Astrocyte of the spinal cord (primary cell): Measurements from ENCODE around the gene RABGAP1L.
A peak's percentile ranks its signal among the peaks of the same experiment; 100 is the strongest.

Source experiments
- DNase-seq: peaks from one replicate; pipeline ENCODE4 v3.0.0; 2011; ENCODE audit warnings: low read depth, low spot score
- H3K4me3 ChIP-seq: 2 replicates; pipeline ENCODE4 v1.5.1; 2011; ENCODE audit warnings: low read depth, mild to moderate bottlenecking, low read length, moderate library complexity
- CTCF ChIP-seq: IDR thresholded peaks from 2 replicates; pipeline ENCODE4 v1.5.1; 2012; ENCODE audit warnings: low read depth, mild to moderate bottlenecking, low read length, inconsistent platforms
- in situ Hi-C: cut with HindIII; loops from 2 replicates; pipeline ENCODE4 v1.10.0; 2017; ENCODE audit warnings: low sequenced_read_pairs

The RABGAP1L gene

DNA sequence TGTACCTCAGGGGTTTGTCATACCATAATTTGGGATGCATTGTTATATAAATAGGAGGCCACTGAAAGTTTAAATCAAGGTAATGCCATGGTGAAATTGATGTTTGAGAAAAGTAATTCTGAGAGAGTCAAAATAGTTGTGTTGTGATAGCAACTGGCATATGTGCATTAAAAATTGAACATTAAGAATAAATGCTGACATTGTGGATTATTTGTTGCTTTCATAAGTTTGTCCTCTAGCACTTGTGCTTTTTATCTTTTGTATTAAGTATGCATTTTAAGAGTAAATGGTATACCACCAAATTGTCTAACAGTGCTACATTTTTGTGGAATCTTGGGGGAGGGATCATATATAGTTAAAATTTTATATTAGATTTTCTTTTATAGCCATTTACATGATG, 564.5 kb downstream of the RABGAP1L start:
- no peak overlapping the region for H3K4me3 ChIP-seq
- in situ Hi-C loops = no loop called here
- DNase-seq = no peak
- TF ChIP-seq CTCF = no peak

- TF ChIP-seq CTCF = no peak
- in situ Hi-C loops = no loop called here
- H3K4me3 ChIP-seq = no peak overlapping the region
- DNase-seq = no peak
Measured at GRCh38 chr1:174724219-174724618, 564.9 kb downstream of the RABGAP1L start.

DNA sequence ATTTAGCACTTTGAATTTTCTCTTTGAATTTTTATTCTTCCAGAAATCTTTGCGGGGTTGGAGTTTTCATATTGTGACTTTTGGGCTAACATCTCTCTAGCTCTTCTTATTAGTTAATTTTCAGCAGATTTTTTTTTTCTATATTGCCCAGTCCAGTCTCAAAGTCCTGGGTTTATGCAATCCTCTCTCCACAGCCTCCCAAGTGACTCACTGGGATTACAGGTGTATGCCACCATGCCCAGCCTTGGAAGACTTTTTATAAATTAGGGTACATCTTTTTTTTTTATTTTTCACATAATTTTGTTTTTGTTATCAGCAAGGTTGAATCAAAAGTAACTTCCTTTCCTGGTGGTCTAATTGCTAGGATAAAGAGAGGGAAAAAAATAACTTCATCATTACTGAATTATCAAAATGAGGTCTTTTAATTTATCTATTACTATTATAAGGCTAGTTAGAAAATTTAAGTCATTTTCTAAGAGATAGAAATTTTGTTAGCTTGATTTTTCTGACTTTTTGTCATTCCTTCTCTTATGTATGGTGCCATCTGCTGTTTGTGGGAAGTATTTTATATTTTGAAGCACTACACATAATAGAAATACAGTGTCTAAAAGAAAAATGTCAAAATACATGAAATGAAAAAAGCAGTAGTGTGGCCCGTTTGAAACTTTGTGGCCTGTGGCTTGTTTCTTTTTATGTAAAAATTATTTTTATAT, 567.0 kb downstream of the RABGAP1L start:
- DNase-seq = peak; percentile 58
- TF ChIP-seq CTCF = peak; percentile 44
- no peak overlapping the region for H3K4me3 ChIP-seq
- in situ Hi-C loops = loop anchor here (25.0 kb wide), 1 partner anchor 464 kb away; no protein-coding TSS in a partner anchor

GRCh38 chr1:174726880-174727585, 567.7 kb downstream of the RABGAP1L start:
- no peak for TF ChIP-seq CTCF
- in situ Hi-C loops = loop anchor here (25.0 kb wide), 1 partner anchor 465 kb away; no protein-coding TSS in a partner anchor
- DNase-seq = no peak
- no peak overlapping the region for H3K4me3 ChIP-seq

DNA sequence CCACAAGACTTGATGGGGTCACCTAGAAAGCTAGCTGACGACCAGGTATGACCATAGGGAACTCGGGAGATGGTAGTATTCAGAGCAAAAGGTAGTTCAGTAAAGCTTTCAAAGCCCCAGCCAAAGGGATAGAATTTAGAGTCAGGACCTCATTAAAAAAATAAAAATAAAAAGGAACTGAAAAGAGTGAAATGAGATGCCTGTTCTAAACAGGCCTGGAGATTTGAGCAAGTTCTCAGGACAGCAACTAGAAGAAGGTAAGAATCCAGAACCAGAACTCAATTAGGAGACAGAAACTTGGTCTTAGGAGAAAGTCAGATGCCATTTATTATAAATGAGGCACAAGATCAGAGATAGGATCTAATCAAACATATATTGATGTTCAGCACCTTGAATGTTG, 575.0 kb downstream of the RABGAP1L start:
- no peak for DNase-seq
- no peak for TF ChIP-seq CTCF
- no peak overlapping the region for H3K4me3 ChIP-seq
- in situ Hi-C loops = loop anchor here (25.0 kb wide), 1 partner anchor 472 kb away; no protein-coding TSS in a partner anchor

DNA sequence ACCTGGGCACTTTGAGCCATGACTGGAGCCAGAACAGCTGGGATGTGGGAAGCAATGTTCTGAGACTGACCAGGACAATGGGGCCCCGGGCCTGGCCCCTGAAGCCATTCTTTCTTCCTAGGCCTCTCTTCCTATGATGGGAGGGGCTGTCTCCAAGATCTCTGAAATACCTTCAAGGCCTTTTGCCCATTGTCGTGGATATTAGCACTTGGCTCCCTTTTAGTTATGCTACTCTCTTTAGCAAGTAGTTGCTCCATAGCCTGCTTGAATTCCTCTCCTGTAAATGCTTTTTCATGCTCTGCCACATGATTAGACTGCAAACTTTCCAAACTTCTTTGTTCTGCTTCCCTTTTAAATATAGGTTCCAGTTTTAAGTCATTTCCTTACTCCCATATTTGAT, 577.5 kb downstream of the RABGAP1L start:
- no peak for DNase-seq
- TF ChIP-seq CTCF = no peak
- no peak overlapping the region for H3K4me3 ChIP-seq
- in situ Hi-C loops = loop anchor here (25.0 kb wide), 1 partner anchor 475 kb away; no protein-coding TSS in a partner anchor
